HG02840 (cell line): ENCODE results near the gene INF2.
"Not testable (repeated sequence)": the region's sequence is repeated elsewhere in the genome, so short reads cannot be mapped to it uniquely, and the experiment has no call there.

Experiments
- ATAC-seq: cut with Tn5 transposase; IDR thresholded peaks from one replicate; pipeline ENCODE4 v1.9.1; 2021; ENCODE audit warnings: mild to moderate bottlenecking, moderate library complexity, moderate number of reproducible peaks; ENCODE audit not compliant: unreplicated experiment, low FRiP score

The INF2 gene

GRCh38 chr14:104689109-104689880 lies at the start of gene INF2:
Gene INF2, plus strand, starts transcription at chr14:104689618. Its CDS starts 11,748 bp downstream, at chr14:104701366.
- no peak for ATAC-seq

- ATAC-seq, result no peak
Observed at GRCh38 chr14:104639885-104640548, 49.4 kb upstream of the INF2 start.

- ATAC-seq, result no peak
Observed at GRCh38 chr14:104640681-104641080, 48.7 kb upstream of the INF2 start.

GRCh38 chr14:104641753-104642539 lies 47.5 kb upstream of the INF2 start:
- no peak for ATAC-seq

- no peak for ATAC-seq
Observed at GRCh38 chr14:104642540-104642868, 46.9 kb upstream of the INF2 start.

- no peak for ATAC-seq
Observed at GRCh38 chr14:104643306-104643705, 46.1 kb upstream of the INF2 start.

GRCh38 chr14:104644091-104644635 lies 45.3 kb upstream of the INF2 start:
- ATAC-seq, result no peak

GRCh38 chr14:104644656-104645378 lies 44.6 kb upstream of the INF2 start:
- no peak for ATAC-seq

GRCh38 chr14:104647467-104648043 lies 41.9 kb upstream of the INF2 start:
- no peak for ATAC-seq

GRCh38 chr14:104650057-104650980 lies 39.1 kb upstream of the INF2 start:
- no peak for ATAC-seq

- no peak for ATAC-seq
Observed at GRCh38 chr14:104650981-104651875, 38.2 kb upstream of the INF2 start.

GRCh38 chr14:104651876-104652260 lies 37.5 kb upstream of the INF2 start:
- no peak for ATAC-seq

GRCh38 chr14:104652386-104652785 lies 37.0 kb upstream of the INF2 start:
- no peak for ATAC-seq

- ATAC-seq, result not testable (repeated sequence)
Observed at GRCh38 chr14:104653130-104653920, 36.1 kb upstream of the INF2 start.

GRCh38 chr14:104654119-104654518 lies 35.3 kb upstream of the INF2 start:
- ATAC-seq, result no peak

- no peak for ATAC-seq
Observed at GRCh38 chr14:104655128-104655848, 34.1 kb upstream of the INF2 start.
